Natural killer cell (primary cell): ENCODE measurements around the gene RIMS4. TPM values are rescaled to one million over a fixed set of nuclear protein-coding genes. Genes with fewer than 3 reads are reported as not detected.

ENCODE experiments used
- ATAC-seq, 3 donors: fragments of 150-1000 bp in 2 of 3; fragments of 200-7000 bp in 1 of 3; cut with Tn5 transposase; 1 replicate in 1 of 3; 2 replicates in 2 of 3; pipeline ENCODE4 v1.10.0; 2021; ENCODE audit warnings: mild to moderate bottlenecking in 2 of 3, moderate library complexity in 2 of 3
- DNase-seq, 2 donors: peaks; one replicate each; pipeline versions ENCODE4 v3.0.0 to v3.0.0-alpha.2; 2013 to 2021; ENCODE audit warnings: mixed read lengths in 1 of 2
- H3K27ac ChIP-seq: one replicate; pipeline ENCODE4 v1.5.1; 2013; ENCODE audit warnings: mild to moderate bottlenecking, low read length
- H3K27me3 ChIP-seq: one replicate; pipeline ENCODE4 v1.6.1; 2013; ENCODE audit warnings: low read length; ENCODE audit not compliant: control insufficient read depth, insufficient read depth
- H3K36me3 ChIP-seq: one replicate; pipeline ENCODE4 v1.6.1; 2013; ENCODE audit warnings: low read length; ENCODE audit not compliant: control insufficient read depth, insufficient read depth
- H3K4me1 ChIP-seq: one replicate; pipeline ENCODE4 v1.6.1; 2013; ENCODE audit warnings: low read length; ENCODE audit not compliant: control insufficient read depth, insufficient read depth
- H3K4me3 ChIP-seq: one replicate; pipeline ENCODE4 v1.5.1; 2013; ENCODE audit warnings: low read length
- H3K9me3 ChIP-seq: one replicate; pipeline ENCODE4 v1.6.1; 2013; ENCODE audit warnings: low read length; ENCODE audit not compliant: control insufficient read depth, insufficient read depth
- H3K27ac Mint-ChIP-seq, 2 donors: one replicate each; pipeline ENCODE4 v1.8.0; 2022; ENCODE audit warnings: mild to moderate bottlenecking in 2 of 2, mixed read lengths in 2 of 2, moderate library complexity in 1 of 2
- H3K27me3 Mint-ChIP-seq, 2 donors: one replicate each; pipeline ENCODE4 v1.8.0; 2022; ENCODE audit warnings: low read depth in 2 of 2, mixed read lengths in 2 of 2
- H3K36me3 Mint-ChIP-seq: one replicate; pipeline ENCODE4 v1.8.0; 2022; ENCODE audit warnings: mixed read lengths
- H3K4me1 Mint-ChIP-seq, 2 donors: one replicate each; pipeline ENCODE4 v1.8.0; 2022; ENCODE audit warnings: mixed read lengths in 2 of 2
- H3K4me3 Mint-ChIP-seq: one replicate; pipeline ENCODE4 v1.8.0; 2022; ENCODE audit warnings: mild to moderate bottlenecking, moderate library complexity, mixed read lengths
- H3K9me3 Mint-ChIP-seq, 2 donors: one replicate each; pipeline ENCODE4 v1.8.0; 2022; ENCODE audit warnings: mixed read lengths in 2 of 2
- CTCF ChIP-seq: fragments of 200-600 bp; IDR thresholded peaks from one replicate; pipeline ENCODE4 v1.8.0; 2022; ENCODE audit warnings: antibody characterized with exemption
- WGBS: methylation state at CpG from one replicate; pipeline ENCODE4 v1.1.7; 2013; ENCODE audit warnings: missing lambda C conversion rate; ENCODE audit not compliant: insufficient coverage; 5-methylcytosine and 5-hydroxymethylcytosine counted together
- intact Hi-C: fragments of 100-400 bp; cut with micrococcal nuclease; formaldehyde crosslinking; loops from one replicate; pipeline ENCODE4 v1.14.2; 2022
- total RNA-seq, 4 donors: library from RNA; stranded (reverse); fragments of 120-200 nt in 1 of 4; gene quantifications; one replicate each; pipeline versions ENCODE4 v1.2.3 to v1.2.4, GENCODE V29; 2013 to 2022

Gene RIMS4
- total RNA-seq, 3 donors from 2014 or later (not counting 1 experiment from before 2014, with no cell fraction given), result not detected

- Histone ChIP-seq H3K9me3 (no peaks in the 10 kb centered on the region), H3K4me3 (no peak overlapping the region), H3K36me3 (no peaks in the 10 kb centered on the region), H3K4me1 (peaks cover 6% of the 10 kb centered on the region), H3K27me3 (peaks cover 17% of the 10 kb centered on the region), H3K27ac (no peak overlapping the region)
- H3K27ac Mint-ChIP-seq, result no peak overlapping the region
- intact Hi-C loops, result no loop called here
- ATAC-seq, result no peak
- H3K36me3 Mint-ChIP-seq, result no peaks in the 10 kb centered on the region
- peaks cover 43 to 62% of the 10 kb centered on the region in 2 donors for H3K27me3 Mint-ChIP-seq
- H3K9me3 Mint-ChIP-seq, result no peaks in the 10 kb centered on the region
- H3K4me1 Mint-ChIP-seq, result peaks cover 6 to 17% of the 10 kb centered on the region in 2 donors
- no peak for TF ChIP-seq CTCF
- H3K4me3 Mint-ChIP-seq, result no peak overlapping the region
- WGBS, result 97% methylated on average over 12 of the region's 12 CpGs
- no peak for DNase-seq
Observed at GRCh38 chr20:44743916-44744655, 66.3 kb downstream of the RIMS4 start.

- H3K27me3 Mint-ChIP-seq, result peaks cover 39 to 53% of the 10 kb centered on the region in 2 donors
- 73% methylated on average over 7 of the region's 7 CpGs for WGBS
Observed at GRCh38 chr20:44743080-44743701, 67.2 kb downstream of the RIMS4 start.

GRCh38 chr20:44742304-44743079, 67.9 kb downstream of the RIMS4 start:
- Histone ChIP-seq H3K9me3 (no peaks in the 10 kb centered on the region), H3K4me3 (no peak overlapping the region), H3K36me3 (no peaks in the 10 kb centered on the region), H3K27me3 (peaks cover 16% of the 10 kb centered on the region), H3K27ac (no peak overlapping the region), H3K4me1 (peaks cover 6% of the 10 kb centered on the region)
- no peaks in the 10 kb centered on the region for H3K9me3 Mint-ChIP-seq
- intact Hi-C loops, result no loop called here
- no peak for TF ChIP-seq CTCF
- peaks cover 37 to 46% of the 10 kb centered on the region in 2 donors for H3K27me3 Mint-ChIP-seq
- H3K4me1 Mint-ChIP-seq, result peaks cover 4 to 15% of the 10 kb centered on the region in 2 donors
- no peak overlapping the region for H3K4me3 Mint-ChIP-seq
- H3K27ac Mint-ChIP-seq, result no peak overlapping the region
- WGBS, result 85% methylated on average over 14 of the region's 14 CpGs
- no peaks in the 10 kb centered on the region for H3K36me3 Mint-ChIP-seq
- ATAC-seq, result no peak
- DNase-seq, result no peak

More at GRCh38 chr20:44743080-44743701, 67.2 kb downstream of the RIMS4 start:
- H3K4me1 ChIP-seq, result peaks cover 6% of the 10 kb centered on the region
- H3K27ac Mint-ChIP-seq, result no peak overlapping the region
- H3K9me3 Mint-ChIP-seq, result no peaks in the 10 kb centered on the region
- peaks cover 6 to 17% of the 10 kb centered on the region in 2 donors for H3K4me1 Mint-ChIP-seq
- H3K9me3 ChIP-seq, result no peaks in the 10 kb centered on the region
- H3K27ac ChIP-seq, result no peak overlapping the region
- DNase-seq (no peak), ATAC-seq (no peak)
- intact Hi-C loops, result no loop called here
- no peaks in the 10 kb centered on the region for H3K36me3 Mint-ChIP-seq
- no peaks in the 10 kb centered on the region for H3K36me3 ChIP-seq
- no peak overlapping the region for H3K4me3 ChIP-seq
- H3K4me3 Mint-ChIP-seq, result no peak overlapping the region
- no peak for TF ChIP-seq CTCF
- H3K27me3 ChIP-seq, result peaks cover 17% of the 10 kb centered on the region
